Neural progenitor cell (in vitro differentiated cells): ENCODE measurements around the gene HEXD. TPM values are rescaled to one million over a fixed set of nuclear protein-coding genes. Genes with fewer than 3 reads are reported as not detected.

ENCODE experiments used
- DNase-seq: peaks from one replicate; pipeline ENCODE4 v3.0.0-alpha.2; 2016; ENCODE audit warnings: low spot score
- H2AFZ ChIP-seq: fragments of 200-600 bp; sonication (generic); replicated peaks from 2 replicates; pipeline ENCODE4 v1.6.1; 2016; ENCODE audit warnings: antibody characterized with exemption
- H3F3A ChIP-seq: fragments of 200-600 bp; sonication (generic); 2 replicates; pipeline ENCODE4 v1.6.1; 2016; ENCODE audit warnings: antibody characterized with exemption, low read depth
- H3K27ac ChIP-seq: fragments of 200-600 bp; sonication (generic); 2 replicates; pipeline ENCODE4 v1.5.1; 2016; ENCODE audit warnings: mild to moderate bottlenecking
- H3K27me3 ChIP-seq: fragments of 200-600 bp; sonication (generic); 2 replicates; pipeline ENCODE4 v1.6.1; 2016; ENCODE audit warnings: mild to moderate bottlenecking, moderate library complexity
- H3K36me3 ChIP-seq: fragments of 200-600 bp; sonication (generic); 2 replicates; pipeline ENCODE4 v1.5.1; 2016
- H3K4me1 ChIP-seq: fragments of 200-600 bp; sonication (generic); 2 replicates; pipeline ENCODE4 v1.6.1; 2016; ENCODE audit warnings: mixed run types
- H3K4me2 ChIP-seq: fragments of 200-600 bp; sonication (generic); 2 replicates; pipeline ENCODE4 v1.6.1; 2016
- H3K4me3 ChIP-seq: fragments of 200-600 bp; sonication (generic); 2 replicates; pipeline ENCODE4 v1.5.1; 2016
- H3K79me2 ChIP-seq: fragments of 200-600 bp; sonication (generic); 2 replicates; pipeline ENCODE4 v1.6.1; 2016; ENCODE audit warnings: low read depth
- H3K9ac ChIP-seq: fragments of 200-600 bp; sonication (generic); 2 replicates; pipeline ENCODE4 v1.6.1; 2016
- H3K9me3 ChIP-seq: fragments of 200-600 bp; sonication (generic); 2 replicates; pipeline ENCODE4 v1.5.1; 2016; ENCODE audit warnings: low read depth
- H4K20me1 ChIP-seq: fragments of 200-600 bp; sonication (generic); 2 replicates; pipeline ENCODE4 v1.6.1; 2016; ENCODE audit warnings: low read depth
- H3K27ac Mint-ChIP-seq: 3 replicates; pipeline ENCODE4 v1.8.0; 2021; ENCODE audit warnings: mixed read lengths
- H3K27me3 Mint-ChIP-seq: 2 replicates; pipeline ENCODE4 v1.8.0; 2022; ENCODE audit warnings: low read depth, mild to moderate bottlenecking, inconsistent platforms, moderate library complexity, mixed read lengths; ENCODE audit not compliant: insufficient read depth
- H3K36me3 Mint-ChIP-seq: 3 replicates; pipeline ENCODE4 v1.8.0; 2021; ENCODE audit warnings: mixed read lengths
- H3K4me1 Mint-ChIP-seq: 3 replicates; pipeline ENCODE4 v1.8.0; 2021; ENCODE audit warnings: mixed read lengths
- H3K4me3 Mint-ChIP-seq: 3 replicates; pipeline ENCODE4 v1.8.0; 2021; ENCODE audit warnings: mild to moderate bottlenecking, moderate library complexity, mixed read lengths
- H3K9me3 Mint-ChIP-seq: 3 replicates; pipeline ENCODE4 v1.8.0; 2020; ENCODE audit warnings: mixed read lengths
- EZH2 ChIP-seq: fragments of 200-600 bp; sonication (generic); IDR thresholded peaks from 2 replicates; pipeline ENCODE4 v1.6.1; 2017; ENCODE audit warnings: antibody characterized with exemption, mild to moderate bottlenecking, moderate library complexity
- EZH2phosphoT487 ChIP-seq: fragments of 200-600 bp; sonication (generic); IDR thresholded peaks from 2 replicates; pipeline ENCODE4 v1.6.1; 2017; ENCODE audit warnings: antibody characterized with exemption
- total RNA-seq: library from RNA; depleted of rRNA; stranded (reverse); fragments of >200 nt; gene quantifications from 2 replicates; pipeline ENCODE4 v1.2.3, GENCODE V29; 2015; ENCODE audit warnings: low replicate concordance
- TF ChIP-seq, protein P1 (sequence below): fragments of 200-600 bp; sonication (generic); IDR thresholded peaks from 2 replicates; pipeline ENCODE4 v1.5.1; 2017; ENCODE audit warnings: antibody characterized with exemption, mild to moderate bottlenecking

The HEXD gene
- total RNA-seq, 1 donor from 2014 or later: 22.3 TPM

DNA sequence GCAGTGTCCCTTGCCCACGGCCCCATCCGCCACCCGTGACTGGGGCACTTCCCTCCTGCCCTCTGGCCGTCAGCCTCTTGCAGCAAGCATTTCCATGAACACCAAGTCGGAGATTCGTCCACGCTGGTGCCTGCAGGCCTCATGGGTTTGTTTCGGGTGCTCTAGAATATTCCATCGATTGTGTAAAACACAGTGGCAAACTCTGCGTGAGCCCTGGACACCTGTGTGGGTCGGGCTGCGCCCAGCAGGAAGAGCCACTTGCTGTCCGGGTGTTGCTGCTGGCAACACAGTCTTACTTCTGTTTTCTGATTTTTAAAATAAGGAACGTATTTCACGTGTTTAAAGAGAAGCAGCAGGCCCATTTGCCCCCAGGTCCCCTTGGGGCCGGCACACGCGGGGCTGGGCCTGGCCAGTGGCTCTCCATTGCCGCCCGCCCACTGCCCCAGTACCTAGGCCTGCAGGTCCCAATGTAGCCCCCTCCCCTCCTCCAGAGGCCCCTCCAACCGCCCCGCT is 22.4 kb downstream of the HEXD start:
- Histone ChIP-seq H2AFZ (no peak overlapping the region), H3K36me3 (no peaks in the 10 kb centered on the region), H3K27ac (no peak overlapping the region), H3F3A (peaks cover 4% of the 10 kb centered on the region), H3K4me2 (no peak overlapping the region), H3K4me1 (no peaks in the 10 kb centered on the region), H3K27me3 (no peaks in the 10 kb centered on the region), H3K79me2 (no peaks in the 10 kb centered on the region), H3K9ac (no peak overlapping the region), H4K20me1 (no peaks in the 10 kb centered on the region), H3K9me3 (no peaks in the 10 kb centered on the region), H3K4me3 (no peak overlapping the region)
- TF ChIP-seq, protein P1, sequence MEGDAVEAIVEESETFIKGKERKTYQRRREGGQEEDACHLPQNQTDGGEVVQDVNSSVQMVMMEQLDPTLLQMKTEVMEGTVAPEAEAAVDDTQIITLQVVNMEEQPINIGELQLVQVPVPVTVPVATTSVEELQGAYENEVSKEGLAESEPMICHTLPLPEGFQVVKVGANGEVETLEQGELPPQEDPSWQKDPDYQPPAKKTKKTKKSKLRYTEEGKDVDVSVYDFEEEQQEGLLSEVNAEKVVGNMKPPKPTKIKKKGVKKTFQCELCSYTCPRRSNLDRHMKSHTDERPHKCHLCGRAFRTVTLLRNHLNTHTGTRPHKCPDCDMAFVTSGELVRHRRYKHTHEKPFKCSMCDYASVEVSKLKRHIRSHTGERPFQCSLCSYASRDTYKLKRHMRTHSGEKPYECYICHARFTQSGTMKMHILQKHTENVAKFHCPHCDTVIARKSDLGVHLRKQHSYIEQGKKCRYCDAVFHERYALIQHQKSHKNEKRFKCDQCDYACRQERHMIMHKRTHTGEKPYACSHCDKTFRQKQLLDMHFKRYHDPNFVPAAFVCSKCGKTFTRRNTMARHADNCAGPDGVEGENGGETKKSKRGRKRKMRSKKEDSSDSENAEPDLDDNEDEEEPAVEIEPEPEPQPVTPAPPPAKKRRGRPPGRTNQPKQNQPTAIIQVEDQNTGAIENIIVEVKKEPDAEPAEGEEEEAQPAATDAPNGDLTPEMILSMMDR: no peak
- TF ChIP-seq EZH2phosphoT487 (no peak), EZH2 (no peak)
- H3K4me1 Mint-ChIP-seq: peaks cover 7% of the 10 kb centered on the region
- no peaks in the 10 kb centered on the region for H3K9me3 Mint-ChIP-seq
- H3K27me3 Mint-ChIP-seq: peaks cover 6% of the 10 kb centered on the region
- H3K36me3 Mint-ChIP-seq: peaks cover 4% of the 10 kb centered on the region
- peak overlapping the region; percentile 35 for H3K4me3 Mint-ChIP-seq
- no peak for DNase-seq
- no peak overlapping the region for H3K27ac Mint-ChIP-seq

DNA sequence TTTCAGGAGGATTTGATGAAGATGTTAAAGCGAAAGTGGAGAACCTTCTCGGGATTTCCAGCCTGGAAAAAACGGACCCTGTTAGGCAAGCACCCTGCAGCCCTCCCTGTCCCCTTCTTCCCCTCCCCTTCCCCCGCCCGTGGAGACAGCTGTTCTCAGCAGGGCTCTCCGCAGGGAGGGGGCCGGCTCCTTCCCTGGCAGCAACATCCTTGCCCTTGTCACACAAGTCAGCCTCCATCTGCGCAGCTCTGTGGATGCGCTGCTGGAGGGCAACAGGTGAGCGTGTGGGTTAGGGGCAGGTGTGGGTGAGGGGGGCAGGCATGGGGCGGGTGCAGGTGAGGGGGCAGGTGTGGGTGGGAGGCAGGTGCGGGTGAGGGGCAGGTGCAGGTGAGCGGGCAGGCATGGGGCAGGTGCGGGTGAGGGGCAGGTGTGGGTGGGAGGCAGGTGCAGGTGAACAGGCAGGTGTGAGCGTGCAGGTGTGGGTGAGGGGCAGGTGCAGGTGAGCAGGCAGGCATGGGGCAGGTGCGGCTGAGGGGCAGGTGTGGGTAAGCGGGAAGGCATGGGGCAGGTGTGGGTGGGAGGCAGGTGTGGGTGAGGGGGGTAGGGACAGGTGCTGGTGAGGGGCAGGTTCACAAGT is 23.0 kb downstream of the HEXD start:
- Histone ChIP-seq H3K4me2 (no peak overlapping the region), H2AFZ (no peak overlapping the region), H3K79me2 (no peaks in the 10 kb centered on the region), H3K9me3 (no peaks in the 10 kb centered on the region), H3K27ac (no peak overlapping the region), H3F3A (peaks cover 4% of the 10 kb centered on the region), H4K20me1 (no peaks in the 10 kb centered on the region), H3K36me3 (no peaks in the 10 kb centered on the region), H3K27me3 (no peaks in the 10 kb centered on the region), H3K9ac (no peak overlapping the region), H3K4me3 (no peak overlapping the region), H3K4me1 (no peaks in the 10 kb centered on the region)
- H3K27ac Mint-ChIP-seq: no peak overlapping the region
- peaks cover 9% of the 10 kb centered on the region for H3K4me1 Mint-ChIP-seq
- H3K9me3 Mint-ChIP-seq: no peaks in the 10 kb centered on the region
- H3K27me3 Mint-ChIP-seq: peaks cover 6% of the 10 kb centered on the region
- TF ChIP-seq EZH2 (no peak), EZH2phosphoT487 (no peak)
- TF ChIP-seq, protein P1: no peak
- peak overlapping the region; percentile 35 for H3K4me3 Mint-ChIP-seq
- H3K36me3 Mint-ChIP-seq: peaks cover 4% of the 10 kb centered on the region
- DNase-seq: no peak

DNA sequence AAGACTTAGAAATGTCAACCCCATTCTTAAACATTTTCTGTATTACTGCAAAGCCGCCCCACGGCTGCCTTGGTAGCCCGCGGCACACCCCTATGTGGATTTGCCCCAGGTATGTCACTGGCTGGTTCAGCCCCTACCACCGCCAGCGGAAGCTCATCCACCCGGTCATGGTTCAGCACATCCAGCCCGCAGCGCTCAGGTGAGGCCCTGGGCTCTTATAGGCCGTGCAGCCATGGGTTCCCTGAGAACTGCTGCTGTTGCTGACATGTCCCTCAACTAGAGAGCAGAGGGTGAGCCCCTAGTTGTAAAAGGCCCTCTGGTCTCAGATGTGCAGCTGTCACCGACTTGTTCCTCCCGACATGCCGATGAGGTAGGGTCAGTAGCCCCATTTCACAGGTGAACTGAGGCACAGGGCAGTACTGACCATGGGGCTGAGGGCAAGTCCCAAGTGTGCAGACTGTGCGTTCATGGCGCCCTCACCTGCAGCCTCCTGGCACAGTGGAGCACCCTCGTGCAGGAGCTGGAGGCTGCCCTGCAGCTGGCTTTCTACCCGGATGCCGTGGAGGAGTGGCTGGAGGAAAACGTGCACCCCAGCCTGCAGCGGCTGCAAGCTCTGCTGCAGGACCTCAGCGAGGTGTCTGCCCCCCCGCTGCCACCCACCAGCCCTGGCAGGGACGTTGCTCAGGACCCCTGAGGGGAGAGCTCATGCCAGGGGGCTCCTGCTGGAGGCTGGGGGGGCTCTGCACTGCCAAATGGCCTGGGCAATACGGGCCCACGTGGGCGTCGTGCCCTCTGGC is 23.7 kb downstream of the HEXD start:
- H3K4me3 ChIP-seq: no peak overlapping the region
- no peaks in the 10 kb centered on the region for H4K20me1 ChIP-seq
- H3K9me3 ChIP-seq: no peaks in the 10 kb centered on the region
- no peak overlapping the region for H3K9ac ChIP-seq
- H3K4me3 Mint-ChIP-seq: no peak overlapping the region
- peaks cover 6% of the 10 kb centered on the region for H3K27me3 Mint-ChIP-seq
- no peak for DNase-seq
- H3K27me3 ChIP-seq: no peaks in the 10 kb centered on the region
- H3K27ac Mint-ChIP-seq: no peak overlapping the region
- no peaks in the 10 kb centered on the region for H3K4me1 ChIP-seq
- no peak overlapping the region for H3K27ac ChIP-seq
- H3K36me3 Mint-ChIP-seq: peaks cover 4% of the 10 kb centered on the region
- H3K4me2 ChIP-seq: no peak overlapping the region
- H3K36me3 ChIP-seq: no peaks in the 10 kb centered on the region
- H3K4me1 Mint-ChIP-seq: peaks cover 9% of the 10 kb centered on the region
- TF ChIP-seq, protein P1: no peak
- TF ChIP-seq EZH2 (no peak), EZH2phosphoT487 (no peak)
- no peaks in the 10 kb centered on the region for H3K9me3 Mint-ChIP-seq
- peaks cover 4% of the 10 kb centered on the region for H3F3A ChIP-seq
- H3K79me2 ChIP-seq: no peaks in the 10 kb centered on the region
- no peak overlapping the region for H2AFZ ChIP-seq
